Mucosa of gallbladder (tissue), 1 donor: ENCODE measurements around the gene TTLL11. TPM values are rescaled to one million over a fixed set of nuclear protein-coding genes. Genes with fewer than 3 reads are reported as not detected.
A peak's percentile ranks its signal among the peaks of the same experiment; 100 is the strongest.

Experiments
- DNase-seq: peaks from one replicate; pipeline ENCODE4 v3.0.0-alpha.2; 2020; ENCODE audit warnings: low spot score
- total RNA-seq: library from RNA; stranded (reverse); gene quantifications from one replicate; pipeline ENCODE4 v1.2.1, GENCODE V29; 2021
- donor health status: DM: no; HTN: no; CAD: no.

TTLL11 gene
- total RNA-seq: 10.9 TPM

GRCh38 chr9:122092611-122093506, at the start of gene TTLL11:
TSS of gene TTLL11 (minus strand) at chr9:122093308. CDS start at chr9:122093148, 160 bp downstream.
- peak; percentile 97 for DNase-seq

GRCh38 chr9:122141671-122142070, 48.6 kb upstream of the TTLL11 start:
- DNase-seq: no peak

DNA sequence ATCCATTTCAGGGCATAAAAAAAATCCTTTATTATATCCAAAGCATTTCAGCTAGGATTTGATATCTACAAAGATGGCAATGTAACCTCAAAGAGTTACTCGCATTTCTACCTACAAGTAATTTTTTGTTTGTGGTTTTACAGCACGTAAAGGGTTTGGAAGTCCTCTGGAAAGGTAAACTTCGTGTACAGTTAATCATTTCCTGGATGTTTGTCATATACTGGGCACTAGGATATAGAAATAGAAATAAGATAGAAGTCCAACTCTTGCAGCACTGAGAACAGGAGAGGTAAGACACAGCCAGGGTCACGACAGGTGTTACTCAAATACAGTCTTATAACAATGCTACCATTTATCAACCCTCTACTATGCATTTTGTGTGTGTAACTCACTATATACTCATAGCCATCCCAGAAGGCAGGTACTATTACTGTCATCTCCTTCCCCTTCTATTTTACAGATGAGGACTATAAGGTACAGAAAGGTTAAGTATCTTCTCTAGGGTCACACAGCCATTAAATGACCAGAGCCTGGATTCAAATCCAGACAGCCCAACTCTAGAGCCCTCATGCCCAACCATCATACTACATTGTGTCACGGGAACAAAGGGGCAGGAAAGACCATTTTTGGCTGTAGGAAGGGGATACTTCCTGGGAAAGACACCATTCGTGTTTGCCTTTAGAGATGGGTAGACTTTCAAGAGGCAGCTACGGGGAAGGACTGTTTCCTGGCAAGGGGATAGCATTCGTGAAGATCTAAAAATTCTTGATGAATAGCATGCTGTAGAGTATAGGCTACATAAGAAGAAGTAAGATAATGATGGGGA, 47.5 kb upstream of the TTLL11 start:
- DNase-seq: no peak

DNA sequence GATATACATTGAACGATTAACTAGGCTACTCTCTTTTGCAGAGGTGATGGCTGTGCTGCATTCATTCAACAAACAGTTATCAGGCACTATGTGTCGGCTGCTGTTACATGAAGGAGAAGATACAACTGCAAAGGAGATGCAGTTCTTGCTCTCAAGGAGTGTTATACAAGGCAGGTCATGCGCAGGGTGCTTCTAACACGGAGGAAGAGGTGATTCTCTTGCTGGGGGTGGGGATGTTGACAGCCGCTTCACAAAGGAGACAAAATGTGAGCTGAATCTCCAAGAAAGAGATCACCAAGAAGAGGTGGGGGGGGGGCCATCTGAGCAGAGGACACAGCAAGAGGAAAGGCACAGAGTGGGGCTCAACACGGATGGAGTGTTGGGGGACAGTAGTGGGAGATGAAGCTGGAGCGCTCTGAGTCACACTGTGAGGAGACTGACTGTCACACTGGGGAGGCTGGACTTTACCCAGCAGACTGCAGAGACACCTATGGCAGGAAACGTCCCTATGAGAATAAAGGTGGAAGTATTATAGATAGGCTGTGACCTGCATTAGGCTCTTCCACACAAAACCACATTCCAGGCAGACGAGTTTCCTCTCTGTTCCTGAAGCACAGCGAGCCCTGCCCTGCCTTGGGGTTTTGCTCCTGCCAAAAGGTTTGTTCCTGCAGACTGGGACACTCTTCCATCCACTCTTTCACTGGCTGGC, 45.6 kb upstream of the TTLL11 start:
- DNase-seq: no peak

DNA sequence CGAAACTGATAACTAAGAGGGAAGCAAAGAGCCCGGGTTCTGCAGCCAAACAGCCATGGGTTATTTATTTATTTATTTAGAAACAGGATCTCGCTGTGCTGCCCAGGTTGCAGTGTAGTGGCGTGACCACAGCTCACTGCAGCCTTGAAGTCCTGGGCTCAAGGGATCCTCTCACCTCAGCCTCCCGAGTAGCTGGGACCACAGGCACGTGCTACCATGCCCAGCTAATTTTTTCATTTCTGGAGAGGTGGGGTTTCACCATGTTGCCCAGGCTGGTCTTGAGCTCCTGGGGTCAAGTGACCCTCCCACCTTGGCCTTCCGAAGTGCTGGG, 42.4 kb upstream of the TTLL11 start:
- DNase-seq: no peak

DNA sequence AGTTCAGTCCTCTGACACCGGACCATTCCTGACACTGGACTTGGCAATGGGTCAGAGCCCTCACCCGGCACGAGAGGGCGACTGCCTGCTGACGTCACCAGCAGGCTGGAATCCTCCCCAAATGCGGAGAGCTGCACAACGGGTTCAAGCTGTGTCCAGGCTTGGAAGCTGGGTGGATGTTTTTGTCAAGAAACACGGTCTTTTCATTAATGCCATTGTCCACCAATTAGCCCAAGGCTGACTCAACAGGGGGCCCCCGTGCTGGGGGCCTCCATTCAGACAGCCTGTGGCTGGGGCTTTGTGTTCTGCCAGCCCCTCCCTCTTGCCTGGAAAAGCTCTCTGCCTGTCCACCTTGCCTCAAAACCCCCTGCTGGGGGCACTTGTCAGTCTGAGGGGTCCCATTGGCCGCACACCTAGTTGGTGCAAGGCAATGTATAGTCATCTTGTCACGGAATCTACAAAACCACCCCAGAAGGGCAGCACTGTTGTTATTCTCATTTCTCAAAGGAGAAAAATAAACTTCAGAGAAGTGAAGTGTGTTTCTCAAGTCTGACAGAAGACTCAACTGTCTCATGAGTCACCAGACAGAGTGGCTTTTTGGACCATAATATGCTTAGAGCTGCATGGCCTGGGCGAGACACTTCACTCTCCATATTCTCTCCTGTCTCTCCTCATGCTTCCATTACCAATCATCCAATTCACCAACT, 41.9 kb upstream of the TTLL11 start:
- no peak for DNase-seq

DNA sequence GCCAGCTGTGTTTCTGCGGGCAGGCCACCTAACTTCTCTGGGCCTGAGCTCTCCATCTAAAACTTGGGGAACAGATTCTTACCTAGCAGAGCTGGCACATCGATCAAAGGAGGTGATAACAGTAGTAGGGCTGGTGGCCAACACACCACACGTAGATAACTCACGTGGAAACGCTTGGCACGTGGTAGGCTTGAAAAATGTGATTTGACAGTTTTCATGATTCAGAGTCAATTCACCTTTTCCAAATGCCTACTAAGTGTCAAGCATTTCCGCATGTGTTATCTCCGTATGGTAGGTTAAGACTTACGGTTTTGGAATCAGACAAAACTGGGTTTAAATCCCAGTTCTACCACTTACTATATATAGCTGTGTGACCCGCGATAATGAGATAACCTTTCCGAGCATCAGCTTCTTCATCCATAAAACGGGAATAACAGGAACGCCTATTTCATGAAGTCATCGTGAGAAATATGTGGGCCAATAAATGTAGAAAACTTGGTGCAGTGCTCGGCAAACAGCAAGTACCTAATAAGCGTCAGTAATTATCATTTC, 41.0 kb upstream of the TTLL11 start:
- DNase-seq: no peak

DNA sequence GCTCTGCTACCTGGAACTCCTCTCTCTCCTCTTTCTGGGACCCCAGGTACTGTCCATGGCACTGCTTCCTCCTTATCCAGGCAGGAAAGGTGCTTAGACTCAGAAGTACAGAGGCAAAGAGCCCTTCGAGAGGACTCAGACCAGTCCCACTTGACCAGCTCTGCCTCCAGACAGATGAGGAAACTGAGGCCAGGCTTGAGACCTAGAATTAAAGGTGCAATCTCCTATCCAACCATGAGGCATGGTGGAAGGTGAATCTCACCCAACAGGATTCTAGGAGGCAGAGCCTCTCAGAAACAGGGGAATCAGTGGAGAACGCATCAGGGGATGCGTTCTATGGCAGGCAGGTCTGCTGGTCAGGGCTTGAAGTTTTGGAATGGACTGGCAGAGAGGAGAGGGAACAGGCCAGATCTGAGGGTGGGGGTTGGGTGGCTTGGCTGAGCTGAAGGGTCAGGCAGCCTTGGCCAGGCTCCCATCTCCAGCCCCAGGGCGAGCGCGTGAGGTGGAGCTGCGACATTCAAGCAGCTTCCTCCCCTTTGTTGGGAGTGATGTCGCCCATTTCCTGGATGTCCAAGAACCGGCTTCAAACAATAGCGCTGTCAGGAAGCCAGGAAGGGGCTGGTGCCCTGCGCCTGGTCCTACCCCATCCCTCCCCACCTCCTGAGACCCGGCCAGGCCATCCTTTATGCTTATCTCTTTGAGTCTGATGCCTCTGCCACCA, 40.3 kb upstream of the TTLL11 start:
- DNase-seq: no peak

DNA sequence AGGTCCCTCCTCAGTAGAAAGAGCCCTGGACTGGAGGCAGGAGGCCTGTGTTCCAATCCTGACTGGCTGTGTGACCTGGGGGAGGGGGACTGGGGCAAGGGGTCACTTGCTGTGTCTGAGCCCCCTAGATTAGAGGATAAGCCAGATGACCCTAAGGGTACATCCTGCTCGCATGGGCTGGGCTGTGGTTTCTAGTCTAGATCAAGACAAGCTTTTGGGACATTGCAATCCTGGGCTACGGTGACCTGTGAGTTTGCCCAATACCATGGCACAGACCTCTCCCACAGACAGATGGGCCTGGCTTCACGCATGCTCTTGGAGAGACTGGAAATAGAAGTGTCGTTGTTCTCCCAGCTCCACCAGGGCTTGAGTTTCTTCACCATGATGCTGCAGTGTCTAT, 39.4 kb upstream of the TTLL11 start:
- no peak for DNase-seq

DNA sequence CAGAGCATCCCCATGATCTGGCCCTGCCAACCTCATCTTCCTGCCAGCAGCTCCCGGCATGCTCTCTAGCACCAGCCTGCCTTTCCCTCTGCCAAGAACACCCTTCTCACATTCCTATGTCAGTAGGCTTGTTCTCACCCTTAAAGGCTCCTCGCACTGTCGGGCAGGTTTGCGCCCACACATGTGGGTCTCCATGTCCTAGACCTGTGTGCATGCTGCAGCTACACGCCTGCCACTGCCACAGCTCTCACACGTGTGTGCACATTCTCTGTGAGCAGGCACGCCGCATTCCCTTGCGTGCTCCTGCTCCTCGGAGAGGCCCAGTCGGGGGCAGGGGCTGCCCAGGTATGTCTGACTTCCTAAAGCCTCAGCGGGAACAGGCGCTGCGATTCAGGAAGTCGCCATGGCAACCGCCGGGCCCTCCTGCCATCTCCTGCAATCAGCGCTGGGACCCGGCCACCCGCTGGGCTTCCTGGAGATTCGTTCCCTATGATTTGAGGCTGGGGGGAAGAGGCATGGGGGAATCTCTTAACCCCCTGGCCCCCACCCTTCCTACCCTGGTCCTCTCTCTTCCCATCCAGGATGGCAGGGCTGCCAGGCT, 38.4 kb upstream of the TTLL11 start:
- no peak for DNase-seq

DNA sequence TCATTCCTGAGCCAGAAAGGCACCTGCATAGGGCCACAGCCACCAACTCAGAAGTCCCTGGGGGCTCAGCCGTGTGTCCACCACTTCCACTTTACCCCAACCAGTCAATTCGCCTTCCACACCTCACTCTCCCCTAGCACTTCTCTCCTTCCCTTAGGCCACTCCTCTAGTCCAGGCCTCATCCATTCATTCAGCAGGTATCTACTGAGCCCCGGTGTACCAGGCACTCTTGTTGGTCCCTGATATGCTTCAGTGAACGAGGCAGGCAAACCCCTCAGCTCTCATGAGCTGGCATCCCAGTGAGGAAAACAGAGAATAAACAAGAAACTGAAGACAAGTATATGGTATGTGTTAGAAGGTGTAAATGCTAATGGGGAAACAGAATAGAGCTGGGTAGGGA, 37.7 kb upstream of the TTLL11 start:
- DNase-seq: no peak

DNA sequence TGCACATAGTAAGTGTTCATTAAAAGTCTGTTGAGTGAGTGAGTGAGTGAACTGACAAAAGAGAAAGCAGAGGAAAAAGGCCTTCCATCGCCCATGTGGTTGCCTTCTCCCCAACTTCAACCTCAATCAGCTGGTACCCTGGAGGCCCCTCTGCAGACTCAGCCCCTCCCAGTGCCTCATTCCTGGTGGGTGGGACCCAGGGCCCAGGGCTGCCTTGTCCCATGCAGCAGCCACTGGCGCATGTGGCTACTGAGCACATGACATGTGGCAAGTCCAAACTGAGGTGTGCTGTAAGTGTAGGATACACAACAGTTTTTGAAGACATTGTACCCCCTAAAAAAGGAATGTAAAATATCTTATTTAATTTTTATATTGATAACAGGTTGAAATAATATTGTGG, 36.9 kb upstream of the TTLL11 start:
- no peak for DNase-seq

- no peak for DNase-seq
These were observed 35.8 kb upstream of the TTLL11 start for GRCh38 chr9:122128969-122129343.

DNA sequence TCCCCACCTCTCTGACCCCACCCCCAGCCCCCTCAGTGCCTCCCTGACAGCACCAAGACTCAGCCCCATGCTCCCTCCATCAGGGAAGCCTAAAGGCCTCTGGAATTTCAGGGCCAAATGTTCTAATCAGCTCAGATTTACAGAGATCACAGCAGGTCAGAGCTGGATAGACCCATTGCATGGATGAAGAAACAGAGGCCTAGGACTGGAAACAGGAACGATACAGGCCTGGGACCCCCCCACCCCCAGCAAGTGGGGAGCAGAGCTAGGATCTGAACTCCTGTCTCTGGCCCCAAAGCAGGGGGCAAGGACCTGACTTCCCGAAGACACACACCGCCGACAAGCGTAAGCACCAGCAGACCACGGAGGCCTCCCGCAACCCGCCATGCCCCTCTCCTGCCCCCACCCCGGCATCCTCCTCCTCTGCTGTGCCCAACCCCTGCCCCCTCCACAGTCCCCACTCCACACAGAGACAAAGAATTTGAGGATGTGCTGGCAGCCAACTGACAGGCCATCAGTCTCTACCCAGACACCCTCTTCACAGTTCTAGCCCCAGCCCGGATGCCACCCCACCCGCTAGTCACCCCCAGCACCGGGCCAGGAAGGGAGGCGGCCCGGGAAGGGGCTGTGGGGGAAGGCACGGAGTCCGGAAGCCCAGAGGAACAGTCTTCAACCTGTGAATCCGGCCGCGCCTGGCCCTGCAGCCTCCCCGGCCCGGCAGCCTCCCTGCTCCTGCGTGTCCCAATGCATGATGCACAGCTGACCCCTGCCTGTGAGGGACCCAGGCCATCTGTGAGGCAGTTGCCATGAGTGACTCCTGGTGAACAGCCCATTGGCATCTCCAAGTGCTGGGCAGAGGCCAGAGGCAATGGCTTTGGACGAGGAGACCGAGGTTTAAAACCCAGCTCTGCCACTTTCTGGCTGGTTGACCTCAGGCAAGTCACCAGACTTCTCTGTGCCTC, 35.2 kb upstream of the TTLL11 start:
- no peak for DNase-seq

DNA sequence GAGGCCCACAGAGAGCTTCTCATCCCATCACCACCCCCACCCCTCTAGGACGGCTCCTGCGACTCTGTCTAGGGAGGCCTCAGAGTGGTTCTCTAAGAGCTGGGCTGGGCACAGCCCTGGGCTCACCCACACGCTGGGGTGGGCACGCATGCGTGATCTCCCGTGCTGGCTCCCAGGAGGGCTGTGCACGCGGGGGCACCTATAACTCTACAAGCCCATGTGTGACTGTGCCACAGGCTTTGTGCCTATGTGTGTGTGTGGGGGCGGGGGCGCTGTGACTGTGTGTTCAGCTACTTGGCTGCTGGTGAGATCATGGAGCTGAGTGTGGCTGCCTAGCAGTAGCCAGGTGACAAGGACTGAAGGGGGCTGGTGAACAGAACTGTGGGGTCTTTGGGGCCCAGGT, 34.3 kb upstream of the TTLL11 start:
- DNase-seq: no peak

GRCh38 chr9:122126331-122127261, 33.5 kb upstream of the TTLL11 start:
- DNase-seq: no peak

- DNase-seq: no peak
These were observed 32.6 kb upstream of the TTLL11 start for GRCh38 chr9:122125509-122126330.
